Loucy (cell line): Measurements from ENCODE around the gene CCDC86.

Experiments
- CTCF ChIP-seq: fragments of 200-600 bp; sonication (generic); conservative IDR thresholded peaks from 2 replicates; pipeline ENCODE4 v1.5.1; 2014; ENCODE audit warnings: mild to moderate bottlenecking, antibody characterized with exemption, low read length
- EZH2phosphoT487 ChIP-seq: fragments of 200-600 bp; IDR thresholded peaks from 2 replicates; pipeline ENCODE4 v1.6.1; 2018; ENCODE audit warnings: antibody characterized with exemption, mild to moderate bottlenecking, moderate library complexity, borderline replicate concordance

GRCh38 chr11:60847281-60847680, 5.4 kb downstream of the CCDC86 start:
- TF ChIP-seq CTCF (no peak), EZH2phosphoT487 (no peak)
